ENCODE data around the gene FIBCD1. TPM values are rescaled to one million over a fixed set of nuclear protein-coding genes. Genes with fewer than 3 reads are reported as not detected.

FIBCD1 gene
- total and polyA plus RNA-seq, 2 of the 8 experiments (the other 6 are each of a cell fraction or from before 2014, with no cell fraction given) = 6.1 to 8.8 TPM

DNA sequence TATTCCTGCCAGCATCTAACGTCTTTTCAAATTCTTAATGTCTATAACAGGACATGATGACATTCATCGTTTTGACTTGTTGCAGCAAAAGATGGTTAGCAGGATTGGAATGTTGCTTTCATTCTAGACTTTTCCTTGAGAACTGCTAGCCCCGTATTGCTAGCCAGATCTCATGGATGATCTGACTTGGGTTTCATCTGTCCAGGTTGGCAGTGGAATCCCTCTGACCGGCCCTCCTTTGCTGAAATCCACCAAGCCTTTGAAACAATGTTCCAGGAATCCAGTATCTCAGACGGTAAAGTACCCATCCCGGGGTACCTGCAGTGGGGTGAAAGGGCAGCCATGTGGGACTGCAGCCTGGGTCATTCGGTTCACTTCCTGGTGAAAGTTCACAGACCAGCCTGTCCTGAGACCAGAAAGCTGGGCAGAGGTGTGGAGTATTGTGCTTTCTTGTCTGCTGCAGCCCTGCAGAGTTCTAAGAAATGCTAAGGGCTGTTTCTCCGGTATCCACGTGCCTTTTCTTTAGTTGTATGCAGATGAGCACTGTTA, 59.1 kb downstream of the FIBCD1 start:
- no peak overlapping the region for H3K27ac ChIP-seq (ENCODE audit: low read depth, low read length)

More for the DNA sequence above, 59.1 kb downstream of the FIBCD1 start:
- no peak overlapping the region for H4K5ac ChIP-seq (ENCODE audit: insufficient read length, low read depth, low read length)
- H3K4ac ChIP-seq (replicated peaks; ENCODE audit: insufficient read length, low read depth, low read length) = no peak overlapping the region
- H3K79me2 ChIP-seq (ENCODE audit: control insufficient read depth in 1 of 2, insufficient read depth in 2 of 2, low read length in 2 of 2) = no peaks in the 10 kb centered on the region
- 91% methylated on average over 9 of the region's 9 CpGs; no CpG with 5 or more reads in 1 of the 2 experiments for WGBS, 2 experiments (ENCODE audit: extremely low coverage in 1 of 2, insufficient coverage in 1 of 2, insufficient read length in 1 of 2, insufficient replicate concordance in 2 of 2, low coverage in 1 of 2, low lambda C conversion rate in 2 of 2, missing lambda C conversion rate in 1 of 2)
- no peak overlapping the region for H2BK20ac ChIP-seq (ENCODE audit: low read length)
- H3K79me1 ChIP-seq (ENCODE audit: low read depth, low read length) = 0 out of 2 replicates have a peak, but pooled peaks cover 3% of the 10 kb centered on the region
- H3K18ac ChIP-seq (ENCODE audit: extremely low read depth, low read length) = no peak overlapping the region
- H3K4me1 ChIP-seq (replicated peaks in 1 of 4; ENCODE audit: control insufficient read depth in 3 of 4, insufficient read depth in 4 of 4, low read length in 3 of 4) = no peaks in the 10 kb centered on the region
- H3K56ac ChIP-seq (replicated peaks; ENCODE audit: insufficient read length, low read depth, low read length) = no peak overlapping the region
- ChIA-PET POLR2A (ENCODE audit: partially characterized antibody) (no interaction called here), CTCF (ENCODE audit: partially characterized antibody) (interaction anchor here (1.0 to 2.4 kb wide), 5 partner anchors 8 to 181 kb away, joined by 3 to 21 read pairs (median 5); no protein-coding TSS in a partner anchor)
- H3K9ac ChIP-seq (replicated peaks in 1 of 4; ENCODE audit: extremely low read depth in 1 of 4, low read depth in 3 of 4, low read length in 3 of 4) = no peak overlapping the region
- H3K27me3 ChIP-seq (replicated peaks in 1 of 4; ENCODE audit: control insufficient read depth in 3 of 4, extremely low read depth in 1 of 4, insufficient read depth in 3 of 4, low read length in 3 of 4) = no peaks in the 10 kb centered on the region
- no peaks in the 10 kb centered on the region for H3K9me3 ChIP-seq (ENCODE audit: insufficient read depth in 2 of 2, low read depth in 1 of 2, low read length in 1 of 2)
- no peak overlapping the region for H2BK15ac ChIP-seq (ENCODE audit: low read length)
- DNase-seq (ENCODE audit: low read depth in 1 of 2, low spot score in 2 of 2) (no peak), FAIRE-seq (no peak)
- no peak overlapping the region for H3K4me2 ChIP-seq (ENCODE audit: insufficient read depth in 1 of 2, low read depth in 2 of 2, low read length in 2 of 2)
- no peak overlapping the region for H2AFZ ChIP-seq (ENCODE audit: low read length)
- H2BK120ac ChIP-seq (replicated peaks; ENCODE audit: low read depth, low read length) = no peak overlapping the region
- H2BK12ac ChIP-seq (ENCODE audit: low read depth, low read length) = no peak overlapping the region
- no peak overlapping the region for H4K91ac ChIP-seq (replicated peaks; ENCODE audit: insufficient read length, low read length)
- H3K23ac ChIP-seq (ENCODE audit: insufficient read length) = no peak overlapping the region
- H4K20me1 ChIP-seq (replicated peaks in 1 of 2; ENCODE audit: control insufficient read depth in 1 of 2, insufficient read depth in 2 of 2, low read length in 2 of 2) = peaks cover 1 to 12% of the 10 kb centered on the region in 2 experiments
- H2BK5ac ChIP-seq (ENCODE audit: low read depth, low read length) = no peak overlapping the region
- no peak overlapping the region for H2AK5ac ChIP-seq (ENCODE audit: low read depth, low read length)
- no peak overlapping the region for H4K8ac ChIP-seq (ENCODE audit: extremely low read depth, insufficient read depth, low read length)
- no peak overlapping the region for H3K14ac ChIP-seq (ENCODE audit: insufficient read length)
- H3K23me2 ChIP-seq (ENCODE audit: low read depth, low read length) = no peaks in the 10 kb centered on the region
- no peak overlapping the region for H3K4me3 ChIP-seq (ENCODE audit: extremely low read depth in 1 of 4, insufficient read depth in 2 of 4, low read depth in 3 of 4, low read length in 4 of 4)
- no peak for TF ChIP-seq SIRT6 (IDR thresholded peaks at IDR 0.05; ENCODE audit: low read length)
- TF ChIP-seq KDM1A (IDR thresholded peaks at IDR 0.05; ENCODE audit: borderline replicate concordance, low read length) = no peak
- TF ChIP-seq NRF1 (IDR thresholded peaks at IDR 0.05; ENCODE audit: low read depth, low read length) = no peak
- TF ChIP-seq TCF12 (IDR thresholded peaks at IDR 0.05; ENCODE audit: low read depth, low read length) = no peak
- no peak for TF ChIP-seq RBBP5 (IDR thresholded peaks at IDR 0.05; ENCODE audit: borderline replicate concordance, low read depth, low read length)
- TF ChIP-seq CHD1 (IDR thresholded peaks at IDR 0.05; ENCODE audit: low read depth, low read length) = no peak
- no peak for TF ChIP-seq RXRA (IDR thresholded peaks at IDR 0.05; ENCODE audit: insufficient read depth, low read depth, low read length)
- TF ChIP-seq, protein P1, sequence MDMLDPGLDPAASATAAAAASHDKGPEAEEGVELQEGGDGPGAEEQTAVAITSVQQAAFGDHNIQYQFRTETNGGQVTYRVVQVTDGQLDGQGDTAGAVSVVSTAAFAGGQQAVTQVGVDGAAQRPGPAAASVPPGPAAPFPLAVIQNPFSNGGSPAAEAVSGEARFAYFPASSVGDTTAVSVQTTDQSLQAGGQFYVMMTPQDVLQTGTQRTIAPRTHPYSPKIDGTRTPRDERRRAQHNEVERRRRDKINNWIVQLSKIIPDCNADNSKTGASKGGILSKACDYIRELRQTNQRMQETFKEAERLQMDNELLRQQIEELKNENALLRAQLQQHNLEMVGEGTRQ (IDR thresholded peaks at IDR 0.05; ENCODE audit: low read length) = no peak
- H3K36me3 ChIP-seq (ENCODE audit: control insufficient read depth in 2 of 4, insufficient read depth in 4 of 4, low read length in 3 of 4) = peaks cover 36 to 77% (median 64%) of the 10 kb centered on the region in 4 experiments
